AG08396 (cell line): ENCODE measurements around the gene SRCAP.

Experiments
- DNase-seq: peaks from one replicate; pipeline ENCODE4 v3.0.0; 2012; ENCODE audit warnings: low spot score, mixed read lengths

Gene SRCAP

DNA sequence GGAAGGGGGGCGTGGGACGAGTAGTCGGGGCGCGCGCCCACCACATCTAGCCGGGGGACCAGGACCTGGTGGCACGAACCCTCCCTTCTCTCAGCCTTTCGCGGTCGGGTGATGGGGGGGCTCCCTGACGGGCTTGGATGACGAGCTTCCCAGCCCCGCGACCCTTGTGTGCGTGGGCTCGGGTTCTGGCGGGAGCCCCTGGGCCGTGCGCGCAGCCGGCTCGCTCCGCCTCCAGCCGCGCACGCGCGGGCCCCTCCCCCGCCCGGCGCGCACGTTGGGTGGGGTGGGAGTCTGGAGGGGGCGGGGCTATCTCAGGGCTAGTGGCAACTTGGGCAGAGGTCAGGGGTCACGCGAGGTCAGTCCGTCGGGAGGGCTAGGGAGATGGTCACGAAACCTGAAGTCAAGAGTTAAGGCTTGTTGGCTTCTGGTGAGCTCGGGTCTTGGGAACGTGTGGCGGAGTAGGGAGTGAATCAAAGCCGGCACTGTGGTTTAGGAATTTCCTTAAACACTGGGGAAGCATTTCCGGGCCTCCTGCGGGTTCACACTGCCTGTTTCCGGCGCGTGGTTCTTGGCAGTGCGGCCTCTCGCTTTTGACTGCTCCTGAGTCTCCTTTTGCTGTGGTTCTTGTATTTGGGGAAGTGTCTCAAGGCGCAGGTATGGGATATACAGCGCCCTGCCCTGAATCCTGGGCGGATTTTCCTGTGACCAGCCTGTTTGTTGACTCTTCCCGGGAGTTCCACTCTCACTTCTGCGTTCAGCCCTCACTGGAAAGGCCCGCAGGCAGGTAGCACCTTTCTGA is at the start of gene SRCAP:
SRCAP (plus strand) TSS at position 356 of the 799 bp plus-strand sequence. CDS start 1,654 bp downstream, outside the sequence.
- DNase-seq: peak; percentile 93

DNA sequence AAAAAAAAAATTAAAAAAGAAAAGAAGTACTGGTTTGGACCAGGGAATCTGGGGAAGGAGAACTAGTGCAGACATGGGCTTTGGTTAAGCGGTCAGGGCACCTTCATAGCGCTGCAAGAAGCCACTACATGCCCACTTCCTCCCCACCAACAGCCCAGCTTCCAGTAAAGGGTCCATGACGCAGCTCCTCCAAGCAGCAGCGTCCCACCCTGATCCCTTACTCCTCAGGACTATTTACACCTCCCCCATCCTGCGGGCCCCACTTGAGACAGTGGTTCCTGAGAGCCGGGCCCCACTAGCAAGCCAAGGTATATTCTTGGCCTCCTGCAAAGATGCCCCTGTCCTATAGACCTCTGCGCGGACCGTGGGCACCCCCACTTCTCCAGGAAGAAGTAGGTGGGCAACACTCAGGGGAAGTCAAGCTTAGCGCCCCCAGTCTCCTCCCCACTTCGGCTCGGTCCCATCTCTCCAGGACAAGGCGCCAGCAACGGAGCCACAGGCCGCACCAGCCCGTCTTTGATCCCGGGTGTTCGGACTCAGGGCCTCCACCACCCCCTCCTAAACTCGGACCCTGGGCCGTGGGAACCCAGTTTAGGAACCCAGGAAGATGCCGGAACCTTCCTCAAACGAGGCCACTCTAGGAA is 49.1 kb upstream of the SRCAP start:
- no peak for DNase-seq

DNA sequence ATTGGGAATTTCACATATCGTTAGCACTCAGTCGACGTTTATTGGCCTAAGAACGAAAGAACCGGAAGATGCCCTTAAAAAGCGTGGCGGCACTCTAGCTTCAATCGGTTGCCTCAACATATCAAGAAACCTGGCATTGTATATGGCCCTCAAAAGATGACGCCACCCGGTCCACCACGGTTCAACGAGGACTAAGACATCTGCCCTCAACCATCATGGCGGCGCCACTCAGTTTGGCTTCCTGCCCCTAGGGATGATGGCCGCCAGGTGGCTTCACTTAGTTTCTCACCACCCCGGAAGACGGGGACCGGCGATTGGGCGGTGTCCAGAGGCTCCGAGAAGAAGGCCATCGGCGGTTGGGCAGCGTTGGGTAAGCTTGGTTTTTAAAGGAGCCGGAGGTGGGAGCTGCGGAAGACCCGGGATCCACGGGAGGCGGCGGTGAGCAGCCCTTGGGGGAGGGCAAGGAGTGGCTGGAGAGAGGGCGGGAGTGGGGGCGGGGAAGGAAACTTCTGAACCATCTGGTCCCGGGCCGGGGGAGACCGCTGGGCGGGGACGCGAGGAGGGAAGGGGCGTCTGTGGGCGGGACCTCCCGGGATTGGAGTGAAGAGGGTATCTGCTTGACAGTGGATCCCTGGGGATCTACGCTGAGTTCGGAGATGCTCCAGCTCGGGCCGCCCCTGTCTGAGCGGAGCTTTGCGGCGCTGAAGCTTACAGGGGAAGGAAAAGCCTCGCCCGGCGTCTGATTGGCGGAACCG is 48.4 kb upstream of the SRCAP start, which contains the start of gene PRR14:
PRR14 (plus strand) TSS at position 592 of the 755 bp plus-strand sequence. CDS start 686 bp downstream, outside the sequence.
- peak; percentile 95 for DNase-seq

DNA sequence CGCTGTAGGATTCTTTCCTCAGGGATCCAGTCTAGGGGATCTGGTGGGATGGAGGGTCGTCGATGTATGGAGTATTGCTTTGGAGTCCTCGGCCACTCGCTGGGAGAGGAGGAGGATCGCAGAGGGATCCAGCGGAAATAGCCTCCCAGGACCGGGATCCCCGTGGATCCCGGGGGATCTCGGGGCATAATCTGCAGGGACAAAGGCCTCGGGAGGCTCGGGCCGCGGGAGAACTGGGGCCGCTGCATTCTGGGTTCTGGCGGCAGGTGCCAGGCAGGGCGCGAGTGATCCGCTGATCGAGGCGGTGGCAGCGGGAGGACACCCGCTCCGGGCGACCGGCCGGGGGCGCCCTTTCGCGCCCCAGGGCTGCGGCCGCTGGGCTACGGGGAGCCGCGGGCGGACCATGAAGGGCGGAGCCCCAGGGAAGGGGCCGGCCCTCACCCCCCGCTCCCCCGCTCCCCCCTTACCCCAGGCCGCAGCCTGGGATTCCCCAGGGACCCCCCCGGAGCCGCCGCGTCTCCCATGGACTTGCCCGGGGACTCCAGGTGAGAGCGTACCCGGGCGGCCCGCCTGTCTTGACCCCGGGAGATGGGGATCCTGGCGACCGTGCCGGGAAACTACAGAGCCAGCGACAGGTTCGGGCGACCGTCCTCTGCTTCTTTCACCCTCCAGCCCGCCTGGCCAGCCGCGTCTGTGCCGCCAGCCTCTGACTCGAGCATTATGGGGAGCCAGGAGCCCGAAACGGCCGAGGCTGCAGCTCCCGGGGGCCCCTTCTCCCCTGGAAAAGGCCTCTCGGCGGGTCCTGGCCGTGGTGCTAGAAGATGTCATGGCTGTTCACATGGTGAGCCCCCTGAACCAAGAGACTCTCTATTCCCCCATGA is 47.6 kb upstream of the SRCAP start:
- peak; percentile 87 for DNase-seq

DNA sequence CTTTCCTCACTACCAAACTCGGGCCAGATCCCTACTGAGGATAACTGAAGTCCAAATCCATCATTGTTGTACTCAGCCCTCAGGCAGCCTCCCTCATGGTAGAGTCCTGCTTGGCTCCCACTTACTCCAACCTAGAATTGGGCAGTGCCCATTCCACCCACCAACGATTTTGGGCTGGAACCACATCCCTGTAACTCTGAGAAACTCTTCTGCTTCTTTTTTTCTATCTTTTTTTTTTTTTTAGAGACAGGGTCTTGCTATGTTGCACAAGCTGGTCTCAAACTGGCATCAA is 47.0 kb upstream of the SRCAP start:
- no peak for DNase-seq

DNA sequence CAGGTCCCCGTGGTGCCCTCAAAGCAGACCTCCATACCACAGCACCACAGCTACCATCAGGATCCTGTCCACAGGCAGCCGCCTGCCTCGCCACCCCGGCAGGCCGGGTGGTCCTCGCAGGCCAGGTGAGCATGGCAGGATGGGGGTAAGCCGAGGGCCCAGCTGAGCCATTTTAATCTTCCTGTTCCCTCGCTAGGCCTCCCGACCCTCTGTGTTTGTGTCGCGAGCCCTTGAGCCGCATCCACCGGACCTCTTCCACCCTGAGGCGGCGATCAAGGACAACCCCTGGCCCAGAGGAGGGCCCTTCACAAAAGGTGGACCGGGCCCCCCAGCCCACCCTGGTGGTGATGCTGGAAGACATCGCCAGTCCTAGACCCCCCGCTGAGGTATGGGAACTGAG is 46.3 kb upstream of the SRCAP start:
- DNase-seq: no peak

DNA sequence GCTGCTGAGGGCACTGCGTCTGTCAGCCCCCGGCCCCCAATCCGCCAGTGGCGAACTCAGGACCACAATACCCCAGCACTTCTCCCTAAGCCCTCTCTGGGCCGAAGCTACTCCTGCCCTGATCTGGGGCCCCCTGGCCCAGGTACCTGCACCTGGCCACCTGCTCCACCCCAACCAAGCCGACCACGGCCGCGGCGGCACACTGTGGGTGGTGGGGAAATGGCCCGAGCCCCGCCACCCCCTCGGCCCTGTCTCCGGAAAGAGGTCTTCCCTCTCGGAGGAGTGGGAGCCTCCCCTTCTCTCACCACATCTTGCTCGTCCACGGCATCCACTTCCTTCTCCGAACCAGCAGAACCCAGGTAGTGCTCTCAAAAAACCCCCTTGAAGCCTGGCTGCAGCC is 44.1 kb upstream of the SRCAP start:
- no peak for DNase-seq

DNA sequence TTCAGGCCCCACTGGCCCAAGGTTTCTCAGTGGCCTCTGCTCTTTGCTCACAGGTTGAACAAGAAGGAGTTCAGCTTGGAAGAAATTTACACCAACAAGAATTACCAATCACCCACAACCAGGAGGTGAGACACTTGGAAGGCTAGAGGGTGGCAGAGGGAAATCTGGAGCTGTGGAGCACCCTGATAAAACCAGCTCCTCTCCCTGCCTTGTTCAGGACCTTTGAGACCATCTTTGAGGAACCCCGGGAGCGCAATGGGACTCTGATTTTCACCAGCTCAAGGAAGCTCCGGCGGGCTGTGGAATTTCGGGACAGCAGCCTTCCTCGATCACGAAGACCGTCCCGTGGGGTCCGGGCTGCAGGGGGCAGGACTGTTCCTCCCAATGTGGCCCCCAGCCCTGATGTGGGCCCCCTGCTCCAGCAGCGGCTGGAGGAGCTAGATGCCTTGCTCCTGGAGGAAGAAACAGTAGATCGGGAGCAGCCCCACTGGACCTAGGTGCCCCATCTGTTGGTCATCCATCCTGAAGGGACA is 43.1 kb upstream of the SRCAP start:
- no peak for DNase-seq

DNA sequence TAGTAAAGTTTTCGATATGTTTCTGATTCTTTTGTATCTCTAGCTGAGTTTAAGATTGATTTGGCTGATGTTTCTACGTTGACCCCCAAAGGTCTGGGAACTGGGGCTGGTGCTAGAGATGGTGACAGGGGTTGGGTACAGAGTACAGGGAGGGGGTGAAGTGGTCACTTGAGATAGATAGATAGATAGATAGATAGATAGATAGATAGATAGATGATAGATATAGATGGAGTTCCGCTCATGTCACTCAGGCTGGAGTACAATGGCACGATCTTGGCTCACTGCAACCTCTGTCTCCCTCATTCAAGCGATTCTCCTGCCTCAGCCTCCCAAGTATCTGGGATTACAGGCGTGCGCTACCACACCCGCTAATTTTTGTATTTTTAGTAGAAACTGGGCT is 42.6 kb upstream of the SRCAP start:
- DNase-seq: no peak

DNA sequence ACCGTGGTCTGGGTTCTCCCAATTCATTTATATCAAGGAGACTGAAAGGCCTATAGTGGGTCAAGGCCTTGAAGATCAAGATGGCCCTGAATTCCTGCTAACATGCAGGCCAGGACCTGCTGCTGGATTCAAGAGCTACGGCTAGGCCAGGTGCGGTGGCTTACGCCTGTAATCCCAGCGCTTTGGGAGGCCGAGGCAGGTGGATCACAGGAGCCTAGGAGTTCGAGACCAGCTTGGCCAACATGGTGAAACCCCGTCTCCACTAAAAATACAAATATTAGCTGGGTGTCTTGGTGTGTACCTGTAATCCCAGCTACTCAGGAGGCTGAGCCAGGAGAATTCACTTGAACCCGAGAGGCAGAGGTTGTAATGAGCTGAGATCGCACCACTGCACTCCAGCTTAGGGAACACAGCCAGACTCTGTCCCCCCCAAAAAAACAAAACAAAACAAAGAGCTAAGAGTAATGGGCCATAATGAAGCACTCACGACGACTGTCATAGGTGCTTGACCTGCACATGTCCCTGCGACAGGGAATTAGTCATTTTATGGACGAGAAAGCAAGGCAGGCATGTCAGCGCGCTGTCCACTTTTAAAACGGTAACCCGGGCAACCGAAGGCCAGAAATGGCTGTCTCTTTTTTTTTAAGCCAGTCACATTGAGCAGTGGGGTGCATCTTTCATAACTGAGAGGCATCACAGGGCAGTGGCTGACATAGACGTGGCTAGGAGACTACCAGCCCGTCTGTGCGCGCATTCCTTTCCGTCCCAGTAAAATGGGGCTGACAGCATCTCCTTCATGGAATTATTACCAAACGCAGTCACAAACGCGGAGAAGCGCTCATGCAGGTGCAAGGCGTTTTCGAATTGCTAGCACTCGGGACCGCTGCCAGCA is 41.8 kb upstream of the SRCAP start:
- DNase-seq: no peak

DNA sequence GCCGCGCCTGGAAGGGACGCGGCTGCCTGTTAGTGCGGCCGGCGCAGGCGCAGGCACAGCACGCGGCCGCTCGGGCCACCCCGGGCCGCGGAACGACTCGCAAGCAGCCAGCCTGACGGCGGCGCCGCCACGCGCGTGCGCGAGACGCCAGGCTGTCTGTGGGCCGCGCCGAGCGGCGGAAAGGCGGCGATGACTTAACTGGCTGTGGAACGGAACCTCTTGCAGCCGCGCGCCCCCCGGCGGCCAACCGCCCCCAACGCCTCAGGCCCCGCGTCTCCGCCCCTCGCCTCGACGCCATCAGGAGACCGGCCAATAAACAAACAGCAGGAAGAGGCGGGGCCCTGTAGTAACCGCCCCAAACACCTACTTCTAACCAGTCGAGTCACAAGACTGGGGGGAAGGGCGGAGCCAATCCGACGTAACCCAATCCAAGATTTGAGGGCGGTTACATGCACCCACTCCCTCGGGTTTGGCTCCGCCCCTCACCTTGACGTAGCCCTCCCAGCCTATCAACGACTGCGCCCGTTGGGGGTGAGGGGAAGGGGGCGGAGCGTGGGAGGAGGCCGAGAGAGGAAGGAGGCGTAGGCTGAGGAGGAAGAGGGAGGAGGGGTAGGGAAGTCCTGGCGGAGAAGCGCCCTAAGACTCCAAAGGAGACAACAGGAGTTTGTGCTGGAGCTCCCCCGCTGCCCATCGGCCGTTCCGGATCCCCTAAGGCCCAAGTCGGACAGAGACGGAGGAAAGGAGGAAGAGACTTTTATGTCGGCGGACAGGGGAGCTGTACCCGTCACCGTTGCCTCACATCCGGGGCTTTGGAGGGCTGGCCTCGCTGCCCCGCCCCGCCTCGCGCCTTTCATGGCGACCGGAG is 40.9 kb upstream of the SRCAP start, which contains the start of gene FBRS:
FBRS (plus strand) TSS at position 566 of the 865 bp plus-strand sequence. CDS start 1,088 bp downstream, outside the sequence.
- DNase-seq: peak; percentile 98

DNA sequence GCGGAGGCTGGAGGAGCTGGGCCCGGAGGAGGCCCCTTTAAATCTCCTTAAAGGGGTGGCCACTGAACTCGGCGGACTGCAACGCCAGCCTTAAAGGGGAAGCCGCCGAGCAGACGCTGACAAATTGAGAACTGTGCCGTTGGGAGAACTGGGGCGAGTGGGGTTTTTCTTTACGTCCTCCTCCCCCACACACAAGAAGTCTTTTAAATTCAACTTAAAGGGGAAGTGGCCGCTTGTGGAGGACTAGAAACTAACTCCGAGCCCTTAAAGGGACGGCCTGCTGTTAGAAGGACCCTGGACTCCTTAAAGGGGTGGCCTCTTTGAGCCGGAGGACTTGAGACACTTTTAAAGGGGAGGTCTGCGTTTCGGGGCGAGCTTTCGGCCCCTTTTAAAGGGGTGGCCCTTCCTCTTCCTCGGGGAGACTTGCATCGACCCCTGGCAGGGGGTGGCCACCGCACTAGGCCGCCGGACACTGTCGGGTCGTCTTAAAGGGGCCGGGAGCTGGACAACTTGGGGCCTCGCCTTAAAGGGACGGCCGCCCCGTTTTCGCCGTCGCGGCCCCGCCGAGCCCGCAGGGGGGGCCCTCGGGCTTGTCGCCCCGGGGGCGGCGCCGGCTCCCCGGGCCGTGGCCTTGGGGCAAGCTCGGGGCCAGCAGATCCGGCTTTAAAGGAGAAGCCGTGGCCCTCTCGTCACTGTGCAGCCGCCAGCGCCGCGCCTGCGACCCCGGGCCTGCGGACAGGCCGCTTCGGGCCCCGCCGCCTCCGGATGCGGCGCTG is 40.1 kb upstream of the SRCAP start:
- DNase-seq: peak; percentile 91

DNA sequence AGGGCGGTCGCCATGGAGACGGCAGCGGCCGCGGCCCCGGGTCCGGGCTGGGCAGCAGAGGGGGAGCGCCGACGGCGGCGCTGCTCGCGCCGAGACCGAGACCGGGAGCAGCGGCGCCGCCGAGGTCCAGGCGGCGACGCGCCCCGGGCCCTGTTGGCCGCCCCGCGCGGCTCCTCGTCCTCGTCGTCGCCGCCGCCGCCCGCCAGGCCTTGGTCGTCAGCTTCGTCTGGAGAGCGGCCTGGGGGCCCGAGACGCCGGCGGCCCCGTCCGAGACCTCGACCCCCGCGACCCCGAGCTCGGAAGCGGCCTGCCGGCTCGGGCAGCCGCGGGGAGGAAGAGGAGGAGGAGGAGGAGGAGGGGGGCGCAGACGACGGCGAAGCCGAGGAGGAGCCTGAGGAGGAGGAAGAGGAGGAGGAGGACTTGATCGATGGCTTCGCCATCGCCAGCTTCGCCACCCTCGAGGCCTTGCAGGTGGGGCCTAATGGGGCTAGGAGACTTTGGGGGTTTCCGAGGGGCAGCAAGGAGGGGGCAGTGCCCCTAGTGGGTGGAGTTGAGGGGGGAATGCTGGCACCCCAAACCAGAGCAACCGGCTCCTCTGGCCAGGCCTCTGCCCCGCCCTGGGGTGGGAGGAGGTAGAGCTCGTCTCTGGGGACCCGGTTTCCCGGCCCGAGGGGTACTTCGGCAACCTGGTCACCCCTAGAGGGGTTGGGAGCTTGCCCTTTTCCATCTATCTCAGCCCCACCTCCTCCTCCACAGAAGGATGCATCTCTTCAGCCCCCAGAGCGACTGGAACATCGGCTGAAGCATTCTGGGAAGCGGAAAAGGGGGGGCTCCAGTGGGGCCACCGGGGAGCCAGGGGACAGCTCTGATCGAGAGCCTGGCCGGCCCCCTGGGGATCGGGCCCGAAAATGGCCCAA is 39.2 kb upstream of the SRCAP start:
- no peak for DNase-seq

DNA sequence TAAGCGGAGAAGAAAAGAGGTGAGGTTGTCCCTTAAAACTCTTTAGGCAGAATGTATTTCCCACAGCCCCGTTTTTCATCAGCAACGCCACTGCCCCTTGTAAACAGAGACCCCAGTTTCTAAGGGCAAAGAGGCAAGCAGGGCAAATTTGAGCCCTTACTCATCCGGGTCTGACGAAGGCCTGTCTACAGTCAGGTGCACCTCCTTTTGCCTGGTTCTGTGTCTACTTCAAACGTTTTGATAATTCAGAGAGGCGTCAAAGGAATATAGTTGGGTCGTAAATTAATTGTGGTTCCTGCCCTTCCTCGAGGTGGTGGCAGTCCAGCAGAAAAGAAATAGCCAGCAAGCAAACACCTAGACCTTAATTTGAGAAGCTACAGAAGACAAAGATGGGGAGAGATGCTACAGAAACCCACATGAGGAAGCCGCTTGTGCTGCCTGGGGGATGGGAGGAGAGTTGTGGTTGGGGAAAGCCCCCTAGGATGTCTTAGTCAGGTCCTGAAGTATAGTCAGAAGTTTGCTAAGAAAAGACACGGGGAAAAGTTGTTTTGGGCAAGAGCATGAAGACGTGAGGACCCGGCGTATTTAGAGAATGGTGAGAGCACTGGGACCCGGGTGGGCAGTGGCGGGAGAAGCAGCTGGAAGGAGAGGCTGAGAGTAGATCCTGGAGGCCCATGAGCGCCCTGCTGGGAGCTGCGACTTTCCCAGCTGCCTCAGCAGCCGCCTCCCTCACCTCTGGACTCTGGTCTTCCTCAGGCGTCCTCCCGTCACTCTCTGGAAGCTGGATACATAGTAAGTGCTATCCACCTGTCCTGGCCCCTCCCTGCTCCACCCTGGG is 38.3 kb upstream of the SRCAP start:
- no peak for DNase-seq

DNA sequence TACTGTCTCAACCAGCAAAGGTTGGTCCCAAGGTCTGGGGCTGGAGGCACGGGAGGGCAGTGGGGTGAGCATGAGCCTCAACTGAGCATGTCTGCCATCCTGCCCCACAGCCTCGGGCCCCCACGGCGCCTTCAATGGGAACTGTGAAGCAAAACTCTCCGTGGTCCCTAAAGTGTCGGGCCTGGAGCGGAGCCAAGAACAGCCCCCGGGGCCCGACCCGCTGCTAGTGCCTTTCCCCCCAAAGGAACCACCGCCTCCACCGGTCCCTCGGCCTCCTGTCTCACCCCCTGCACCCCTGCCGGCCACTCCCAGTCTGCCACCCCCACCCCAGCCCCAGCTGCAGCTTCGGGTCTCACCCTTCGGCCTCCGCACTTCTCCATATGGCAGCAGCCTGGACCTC is 36.5 kb upstream of the SRCAP start:
- DNase-seq: no peak

DNA sequence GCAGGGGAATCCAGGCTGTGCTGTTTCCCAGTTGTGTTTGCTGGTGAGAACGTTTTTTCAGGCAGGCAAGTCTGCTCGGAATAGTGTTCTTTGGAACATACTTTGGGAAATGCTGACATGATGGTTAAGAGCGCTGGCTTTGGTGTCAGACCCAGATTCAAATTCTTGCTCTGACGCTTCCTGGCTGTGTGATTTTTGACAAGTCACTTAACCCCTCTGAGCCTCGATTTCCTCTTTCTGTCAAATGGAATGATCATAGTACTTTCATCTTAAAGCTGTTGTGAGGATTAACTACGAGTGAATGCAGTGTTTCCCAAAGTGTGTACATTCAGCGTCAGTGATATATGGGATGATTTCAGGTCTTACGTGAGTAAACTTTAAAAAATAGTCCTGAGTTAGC is 35.9 kb upstream of the SRCAP start:
- DNase-seq: no peak

DNA sequence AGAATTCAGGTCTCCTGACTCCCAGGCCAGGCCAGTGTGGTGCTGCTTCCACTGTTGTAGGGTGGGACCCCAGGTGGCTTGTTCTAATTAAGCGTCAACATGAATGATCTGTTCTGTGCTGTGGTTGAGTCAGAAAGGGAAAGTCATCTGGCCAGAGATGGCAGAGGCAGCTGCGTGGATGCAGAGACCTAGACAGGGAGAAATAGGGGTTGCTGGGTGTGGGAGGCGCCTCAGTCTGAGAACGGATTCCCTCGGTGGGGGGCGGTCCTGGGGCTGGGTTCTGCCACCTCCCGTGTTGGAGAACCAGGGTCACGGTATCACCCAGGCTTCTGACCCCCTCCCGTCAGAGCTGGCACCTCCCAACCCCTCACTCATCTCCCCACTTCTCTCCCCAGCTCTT is 35.2 kb upstream of the SRCAP start:
- no peak for DNase-seq
